Measurements from ENCODE around the gene SND1. TPM values are rescaled to one million over a fixed set of nuclear protein-coding genes. Genes with fewer than 3 reads are reported as not detected.

SND1 gene
- total and polyA plus RNA-seq, 10 of the 15 experiments (the other 5 are each of a cell fraction or from before 2014, with no cell fraction given): 52.4 to 270 (median 146) TPM

GRCh38 chr7:127752829-127753228, 100.8 kb downstream of the SND1 start:
- no peak for ATAC-seq
- Histone ChIP-seq H3K27me3 (replicated peaks in 1 of 2; ENCODE audit: control insufficient read depth in 2 of 2, insufficient read depth in 2 of 2, low read length in 1 of 2) (no peaks in the 10 kb centered on the region), H3K79me2 (ENCODE audit: control insufficient read depth, insufficient read depth, low read length) (peaks cover 58% of the 10 kb centered on the region), H3K4me1 (ENCODE audit: control insufficient read depth, insufficient read depth, low read length) (no peaks in the 10 kb centered on the region), H3K27ac (ENCODE audit: control insufficient read depth, insufficient read depth) (no peak overlapping the region), H2AFZ (ENCODE audit: control insufficient read depth, low read depth, low read length) (no peak overlapping the region), H3K36me3 (ENCODE audit: control insufficient read depth in 2 of 2, insufficient read depth in 2 of 2, low read length in 1 of 2) (peaks cover 3 to 7% of the 10 kb centered on the region in 2 experiments; a peak in 3 of 4 replicates), H3K4me3 (no peak overlapping the region), H3K4me2 (ENCODE audit: control insufficient read depth, insufficient read depth) (no peak overlapping the region), H4K20me1 (ENCODE audit: control insufficient read depth, insufficient read depth) (peaks cover 7% of the 10 kb centered on the region; the same call in 1 of the 2 replicates), H3K9ac (ENCODE audit: control insufficient read depth, insufficient read depth, low read length) (no peak overlapping the region), H3K9me3 (replicated peaks; ENCODE audit: control insufficient read depth, insufficient read depth, low read length) (no peaks in the 10 kb centered on the region)
- WGBS (ENCODE audit: insufficient coverage, insufficient replicate concordance, low lambda C conversion rate, missing lambda C conversion rate): 96% methylated on average over 1 of the region's 1 CpG
- intact Hi-C loops (cut with micrococcal nuclease; ENCODE audit: unreplicated experiment): no loop called here
- RAD21 ChIA-PET (ENCODE audit: unreplicated experiment): no interaction called here
- BruUV-seq (replicated peaks): no TSS peak
- no peak for FAIRE-seq
- TF ChIP-seq MTA3 (IDR thresholded peaks at IDR 0.05; ENCODE audit: borderline replicate concordance, low read length) (no peak), ATF7 (IDR thresholded peaks at IDR 0.05; ENCODE audit: low read depth) (no peak), CBX5 (IDR thresholded peaks at IDR 0.05; ENCODE audit: low read depth) (no peak), BCLAF1 (IDR thresholded peaks at IDR 0.05) (no peak), ETV6 (conservative IDR thresholded peaks at IDR 0.05 in 1 of 2, IDR thresholded peaks at IDR 0.05 in 1 of 2; ENCODE audit: borderline replicate concordance in 1 of 2, low read depth in 1 of 2) (no peak), STAT1 (conservative IDR thresholded peaks at IDR 0.05) (no peak), BMI1 (IDR thresholded peaks at IDR 0.05; ENCODE audit: borderline replicate concordance) (no peak), PAX5 (IDR thresholded peaks at IDR 0.05; ENCODE audit: borderline replicate concordance, low read depth, low read length) (no peak), REST (IDR thresholded peaks at IDR 0.05; ENCODE audit: low read depth, low read length) (no peak), MXI1 (IDR thresholded peaks at IDR 0.05; ENCODE audit: low read depth, low read length) (no peak), RAD21 (IDR thresholded peaks at IDR 0.05; ENCODE audit: insufficient read depth, low read depth, low read length) (no peak), IRF3 (IDR thresholded peaks at IDR 0.05) (no peak), GATAD2B (conservative IDR thresholded peaks at IDR 0.05; ENCODE audit: low read depth) (no peak), GABPA (IDR thresholded peaks at IDR 0.05; ENCODE audit: low read depth) (no peak)
- POLR2A ChIA-PET: no interaction called here
- CTCF ChIA-PET: interaction anchor here (1.1 kb wide), 1 partner anchor 14 kb away, joined by 3 read pairs; no protein-coding TSS in a partner anchor
- SMC1A ChIA-PET (ENCODE audit: uncharacterized antibody, unreplicated experiment): interaction anchor here (1.0 kb wide), 1 partner anchor 284 kb away, joined by 3 read pairs; no protein-coding TSS in a partner anchor
- in situ Hi-C loops (cut with MboI): no loop called here
- no peak for DNase-seq (ENCODE audit: low read depth, low spot score)

Data from GM12878 (cell line).